ENCODE results near the gene CSH1. TPM values are rescaled to one million over a fixed set of nuclear protein-coding genes. Genes with fewer than 3 reads are reported as not detected.
"Not testable (repeated sequence)": the region's sequence is repeated elsewhere in the genome, so short reads cannot be mapped to it uniquely, and the experiment has no call there.

The CSH1 gene
- total and polyA plus RNA-seq, 11 donors = not detected

- H3K9me3 ChIP-seq; DNase-seq; H3K27ac ChIP-seq; H3K36me3 ChIP-seq; intact Hi-C loops (cut with DNase I); H3K27me3 ChIP-seq; H3K4me3 ChIP-seq; H3K4me1 ChIP-seq: not testable (repeated sequence)
- peak in 1 of 4 donors; percentile 38 for ATAC-seq
- TF ChIP-seq CTCF (IDR thresholded peaks at IDR 0.05) = peak; percentile 13 to 56 (median 34)
- 29 to 34% (median 32%) methylated on average over 5 of the region's 5 CpGs for WGBS, 4 donors
Observed at GRCh38 chr17:63903787-63904201, 7.4 kb upstream of the CSH1 start.

- H3K4me1 ChIP-seq; H3K36me3 ChIP-seq; H3K27me3 ChIP-seq; H3K4me3 ChIP-seq; H3K9me3 ChIP-seq; DNase-seq; ATAC-seq; intact Hi-C loops (cut with DNase I); H3K27ac ChIP-seq: not testable (repeated sequence)
- WGBS, 4 donors = 75 to 93% (median 83%) methylated on average over 2 of the region's 2 CpGs
Observed at GRCh38 chr17:63901971-63902370, 5.6 kb upstream of the CSH1 start.

- WGBS, 4 donors = 87 to 95% (median 90%) methylated on average over 6 of the region's 6 CpGs
Observed at GRCh38 chr17:63898899-63899798, 2.8 kb upstream of the CSH1 start.

GRCh38 chr17:63894821-63895220 lies 1.6 kb downstream of the CSH1 start:
- WGBS, 4 donors = 89 to 100% (median 97%) methylated on average over 2 to 10 of the region's 10 CpGs
- H3K27ac ChIP-seq; intact Hi-C loops (cut with DNase I): not testable (repeated sequence)

More at GRCh38 chr17:63898899-63899798, 2.8 kb upstream of the CSH1 start:
- H3K27me3 ChIP-seq; H3K4me3 ChIP-seq; DNase-seq; H3K36me3 ChIP-seq; H3K4me1 ChIP-seq; H3K9me3 ChIP-seq; H3K27ac ChIP-seq; intact Hi-C loops (cut with DNase I): not testable (repeated sequence)
- ATAC-seq = peak in 1 of 4 donors; percentile 20

GRCh38 chr17:63894021-63894420 lies 2.4 kb downstream of the CSH1 start:
- H3K4me1 ChIP-seq; H3K9me3 ChIP-seq; H3K27ac ChIP-seq; ATAC-seq; H3K27me3 ChIP-seq; DNase-seq; H3K36me3 ChIP-seq; H3K4me3 ChIP-seq; intact Hi-C loops (cut with DNase I): not testable (repeated sequence)
- WGBS, 4 donors = 52 to 63% (median 57%) methylated on average over 2 to 3 of the region's 3 CpGs

More at GRCh38 chr17:63894821-63895220, 1.6 kb downstream of the CSH1 start:
- not testable (repeated sequence) for H3K27me3 ChIP-seq, H3K9me3 ChIP-seq, ATAC-seq, H3K4me1 ChIP-seq, H3K36me3 ChIP-seq, DNase-seq, H3K4me3 ChIP-seq

- WGBS, 4 donors = 55 to 74% (median 64%) methylated on average over 11 of the region's 11 CpGs
- DNase-seq; H3K27ac ChIP-seq; H3K36me3 ChIP-seq; H3K27me3 ChIP-seq; H3K9me3 ChIP-seq; H3K4me3 ChIP-seq; ATAC-seq; intact Hi-C loops (cut with DNase I); H3K4me1 ChIP-seq: not testable (repeated sequence)
- TF ChIP-seq CTCF (IDR thresholded peaks at IDR 0.05) = peak in 1 of 12 donors; percentile 24
Observed at GRCh38 chr17:63892316-63893037, 3.9 kb downstream of the CSH1 start.
